HEK293 (cell line): Measurements from ENCODE around the gene RBFOX2.
A peak's percentile ranks its signal among the peaks of the same experiment; 100 is the strongest.

Experiments used
- CTCF ChIA-PET: fragments of 350-600 bp; formaldehyde crosslinking; extraction: SDS; loops from one replicate; lab custom pipeline; 2021; ENCODE audit warnings: antibody characterized with exemption; lab: Yijun Ruan, JAX
- POLR2A ChIA-PET: fragments of 300-600 bp; formaldehyde crosslinking; extraction: SDS; loops from one replicate; lab custom pipeline; 2020; ENCODE audit warnings: antibody characterized with exemption, inconsistent platforms; lab: Yijun Ruan, JAX
- H3K27ac ChIP-seq: fragments of 200-500 bp; sonication (Bioruptor generic); 2 replicates; pipeline ENCODE4 v1.5.1; 2014; ENCODE audit warnings: low read depth, low read length, control low read depth, inconsistent platforms; ENCODE audit errors: extremely low read depth
- H3K36me3 ChIP-seq, 2 experiments: fragments of 200-500 bp in 1 of 2; sonication (Bioruptor generic) in 1 of 2; 1 replicate in 1 of 2; 2 replicates in 1 of 2; pipeline ENCODE4 v1.5.1; 2014 to 2017; ENCODE audit warnings: inconsistent platforms in 2 of 2, low read length in 2 of 2; ENCODE audit not compliant: control insufficient read depth in 2 of 2, insufficient read depth in 1 of 2
- H3K4me1 ChIP-seq: fragments of 200-500 bp; sonication (Bioruptor generic); 2 replicates; pipeline ENCODE4 v1.5.1; 2014; ENCODE audit warnings: mild to moderate bottlenecking, low read length, inconsistent platforms; ENCODE audit not compliant: control insufficient read depth, insufficient read depth
- H3K4me3 ChIP-seq: 2 replicates; pipeline ENCODE4 v1.5.1; 2011; ENCODE audit warnings: low read depth, mild to moderate bottlenecking, control low read depth, low read length, moderate library complexity
- H3K9me3 ChIP-seq: fragments of 200-500 bp; sonication (Bioruptor generic); 2 replicates; pipeline ENCODE4 v1.5.1; 2014; ENCODE audit warnings: low read depth, low read length, inconsistent platforms; ENCODE audit not compliant: control insufficient read depth, insufficient read depth
- EGR2 ChIP-seq: fragments of 450-650 bp; formaldehyde crosslinking; IDR thresholded peaks from 2 replicates; pipeline ENCODE4 v1.5.1; 2016; ENCODE audit warnings: low read depth, missing biosample characterization, missing genetic modification characterization
- OSR2 ChIP-seq: fragments of 450-650 bp; formaldehyde crosslinking; IDR thresholded peaks from 2 replicates; pipeline ENCODE4 v1.5.1; 2016; ENCODE audit warnings: missing biosample characterization, missing genetic modification characterization
- OVOL3 ChIP-seq: fragments of 450-650 bp; formaldehyde crosslinking; IDR thresholded peaks from 2 replicates; pipeline ENCODE4 v1.5.1; 2016; ENCODE audit warnings: missing biosample characterization, missing genetic modification characterization
- WT1 ChIP-seq: fragments of 450-650 bp; formaldehyde crosslinking; IDR thresholded peaks from 2 replicates; pipeline ENCODE4 v1.5.1; 2016; ENCODE audit warnings: missing biosample characterization, missing genetic modification characterization
- ZFHX2 ChIP-seq: fragments of 450-650 bp; formaldehyde crosslinking; conservative IDR thresholded peaks from 2 replicates; pipeline ENCODE4 v1.5.1; 2016; ENCODE audit warnings: missing biosample characterization, missing genetic modification characterization
- ZNF114 ChIP-seq: fragments of 450-650 bp; formaldehyde crosslinking; IDR thresholded peaks from 2 replicates; pipeline ENCODE4 v1.5.0; 2017; ENCODE audit warnings: missing biosample characterization, missing genetic modification characterization
- ZNF184 ChIP-seq: fragments of 450-650 bp; IDR thresholded peaks from 2 replicates; pipeline ENCODE4 v1.5.1; 2018; ENCODE audit warnings: missing biosample characterization, mild to moderate bottlenecking, missing genetic modification characterization
- ZNF248 ChIP-seq: fragments of 450-650 bp; formaldehyde crosslinking; IDR thresholded peaks from 2 replicates; pipeline ENCODE4 v1.5.1; 2017; ENCODE audit warnings: missing biosample characterization, missing genetic modification characterization
- ZNF366 ChIP-seq: fragments of 450-650 bp; formaldehyde crosslinking; conservative IDR thresholded peaks from 2 replicates; pipeline ENCODE4 v1.5.1; 2016; ENCODE audit warnings: missing biosample characterization, missing genetic modification characterization
- ZNF549 ChIP-seq: fragments of 450-650 bp; IDR thresholded peaks from 2 replicates; pipeline ENCODE4 v1.5.1; 2018; ENCODE audit warnings: missing biosample characterization, missing genetic modification characterization, mild to moderate bottlenecking, inconsistent platforms, moderate library complexity
- ZNF571 ChIP-seq: fragments of 450-650 bp; formaldehyde crosslinking; IDR thresholded peaks from 2 replicates; pipeline ENCODE4 v1.5.0; 2017; ENCODE audit warnings: missing biosample characterization, missing genetic modification characterization
- ZNF585B ChIP-seq: fragments of 450-650 bp; formaldehyde crosslinking; IDR thresholded peaks from 2 replicates; pipeline ENCODE4 v1.5.1; 2016; ENCODE audit warnings: missing biosample characterization, missing genetic modification characterization
- ZNF785 ChIP-seq: fragments of 450-650 bp; formaldehyde crosslinking; IDR thresholded peaks from 2 replicates; pipeline ENCODE4 v1.5.1; 2016; ENCODE audit warnings: missing biosample characterization, missing genetic modification characterization
- ZNF830 ChIP-seq: fragments of 450-650 bp; IDR thresholded peaks from 2 replicates; pipeline ENCODE4 v1.5.0; 2018; ENCODE audit warnings: missing biosample characterization, missing genetic modification characterization, low read depth, mild to moderate bottlenecking, moderate library complexity
- TF ChIP-seq, protein P1 (sequence below): fragments of 450-650 bp; formaldehyde crosslinking; conservative IDR thresholded peaks from 2 replicates; pipeline ENCODE4 v1.5.1; 2016; ENCODE audit warnings: low read depth, missing biosample characterization, missing genetic modification characterization

The RBFOX2 gene

DNA sequence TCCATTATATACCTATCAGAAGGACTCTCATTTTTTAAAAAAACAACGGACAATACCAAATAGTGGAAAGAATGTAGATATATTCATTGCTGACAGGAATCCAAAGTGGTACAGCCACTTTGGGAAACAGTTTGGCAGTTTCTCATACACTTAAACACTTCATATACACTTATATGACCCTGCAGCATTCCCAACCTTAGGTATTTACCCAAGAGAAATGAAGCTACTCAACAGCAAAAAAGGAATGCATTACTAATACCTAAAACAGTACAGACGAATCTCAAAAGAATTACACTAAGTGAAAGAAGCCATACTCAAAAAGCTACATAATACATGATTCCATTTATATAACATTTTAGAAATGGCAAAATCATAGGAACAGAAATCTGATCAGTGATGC, 51.5 kb downstream of the RBFOX2 start (continued):
- TF ChIP-seq, protein P1, sequence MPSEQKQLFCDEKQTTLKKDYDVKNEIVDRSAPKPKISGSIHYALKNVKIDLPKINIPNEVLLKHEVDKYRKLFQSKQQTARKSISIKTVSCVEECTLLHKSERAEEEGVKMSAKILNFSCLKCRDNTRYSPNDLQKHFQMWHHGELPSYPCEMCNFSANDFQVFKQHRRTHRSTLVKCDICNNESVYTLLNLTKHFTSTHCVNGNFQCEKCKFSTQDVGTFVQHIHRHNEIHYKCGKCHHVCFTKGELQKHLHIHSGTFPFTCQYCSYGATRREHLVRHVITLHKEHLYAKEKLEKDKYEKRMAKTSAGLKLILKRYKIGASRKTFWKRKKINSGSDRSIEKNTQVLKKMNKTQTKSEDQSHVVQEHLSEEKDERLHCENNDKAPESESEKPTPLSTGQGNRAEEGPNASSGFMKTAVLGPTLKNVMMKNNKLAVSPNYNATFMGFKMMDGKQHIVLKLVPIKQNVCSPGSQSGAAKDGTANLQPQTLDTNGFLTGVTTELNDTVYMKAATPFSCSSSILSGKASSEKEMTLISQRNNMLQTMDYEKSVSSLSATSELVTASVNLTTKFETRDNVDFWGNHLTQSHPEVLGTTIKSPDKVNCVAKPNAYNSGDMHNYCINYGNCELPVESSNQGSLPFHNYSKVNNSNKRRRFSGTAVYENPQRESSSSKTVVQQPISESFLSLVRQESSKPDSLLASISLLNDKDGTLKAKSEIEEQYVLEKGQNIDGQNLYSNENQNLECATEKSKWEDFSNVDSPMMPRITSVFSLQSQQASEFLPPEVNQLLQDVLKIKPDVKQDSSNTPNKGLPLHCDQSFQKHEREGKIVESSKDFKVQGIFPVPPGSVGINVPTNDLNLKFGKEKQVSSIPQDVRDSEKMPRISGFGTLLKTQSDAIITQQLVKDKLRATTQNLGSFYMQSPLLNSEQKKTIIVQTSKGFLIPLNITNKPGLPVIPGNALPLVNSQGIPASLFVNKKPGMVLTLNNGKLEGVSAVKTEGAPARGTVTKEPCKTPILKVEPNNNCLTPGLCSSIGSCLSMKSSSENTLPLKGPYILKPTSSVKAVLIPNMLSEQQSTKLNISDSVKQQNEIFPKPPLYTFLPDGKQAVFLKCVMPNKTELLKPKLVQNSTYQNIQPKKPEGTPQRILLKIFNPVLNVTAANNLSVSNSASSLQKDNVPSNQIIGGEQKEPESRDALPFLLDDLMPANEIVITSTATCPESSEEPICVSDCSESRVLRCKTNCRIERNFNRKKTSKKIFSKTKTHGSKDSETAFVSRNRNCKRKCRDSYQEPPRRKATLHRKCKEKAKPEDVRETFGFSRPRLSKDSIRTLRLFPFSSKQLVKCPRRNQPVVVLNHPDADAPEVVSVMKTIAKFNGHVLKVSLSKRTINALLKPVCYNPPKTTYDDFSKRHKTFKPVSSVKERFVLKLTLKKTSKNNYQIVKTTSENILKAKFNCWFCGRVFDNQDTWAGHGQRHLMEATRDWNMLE (tag by site-specific recombination) = no peak
- TF ChIP-seq OSR2 (tag by site-specific recombination) (no peak), ZNF549 (tag by site-specific recombination) (no peak), ZNF184 (tag by site-specific recombination) (no peak), ZNF585B (tag by site-specific recombination) (no peak)

DNA sequence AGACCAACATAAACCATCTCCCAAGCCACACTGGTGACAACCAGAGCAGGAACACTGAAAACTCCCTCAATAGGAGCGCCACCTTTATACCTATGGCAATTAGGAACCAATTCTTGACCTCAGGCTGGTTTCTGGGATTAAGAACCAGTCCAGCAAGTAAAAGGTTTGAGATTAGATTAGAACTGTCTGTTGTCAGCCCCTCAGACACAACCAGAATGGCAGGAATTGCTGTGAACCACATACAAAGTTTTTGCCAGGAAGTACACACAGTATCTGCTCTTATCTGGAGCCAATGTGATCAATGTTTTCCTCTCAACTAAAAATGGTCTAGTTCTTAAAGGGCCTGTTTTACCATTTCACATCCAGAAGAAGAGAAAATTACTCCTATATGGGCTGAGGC, 55.2 kb downstream of the RBFOX2 start:
- no peak for TF ChIP-seq ZNF830 (tag by site-specific recombination)
- TF ChIP-seq ZNF571 (tag by site-specific recombination) = no peak
- TF ChIP-seq ZNF785 (tag by site-specific recombination) = no peak
- TF ChIP-seq WT1 (tag by site-specific recombination) = no peak
- TF ChIP-seq ZNF248 (tag by site-specific recombination) = no peak
- no peak for TF ChIP-seq OVOL3
- TF ChIP-seq ZNF366 (tag by site-specific recombination) = no peak
- peaks cover 30% of the 10 kb centered on the region for H3K4me1 ChIP-seq
- peaks cover 0 to 4% of the 10 kb centered on the region in 2 experiments; a peak in 1 of 3 replicates for H3K36me3 ChIP-seq
- ChIA-PET POLR2A (interaction anchor here (0.6 kb wide), 1 partner anchor 10 kb away, joined by 8 read pairs; no protein-coding TSS in a partner anchor), CTCF (interaction anchor here (0.8 to 1.2 kb wide), 2 partner anchors 11 to 93 kb away, joined by 3 read pairs; no protein-coding TSS in a partner anchor)
- no peaks in the 10 kb centered on the region for H3K9me3 ChIP-seq
- no peak overlapping the region for H3K27ac ChIP-seq
- H3K4me3 ChIP-seq = no peak overlapping the region

DNA sequence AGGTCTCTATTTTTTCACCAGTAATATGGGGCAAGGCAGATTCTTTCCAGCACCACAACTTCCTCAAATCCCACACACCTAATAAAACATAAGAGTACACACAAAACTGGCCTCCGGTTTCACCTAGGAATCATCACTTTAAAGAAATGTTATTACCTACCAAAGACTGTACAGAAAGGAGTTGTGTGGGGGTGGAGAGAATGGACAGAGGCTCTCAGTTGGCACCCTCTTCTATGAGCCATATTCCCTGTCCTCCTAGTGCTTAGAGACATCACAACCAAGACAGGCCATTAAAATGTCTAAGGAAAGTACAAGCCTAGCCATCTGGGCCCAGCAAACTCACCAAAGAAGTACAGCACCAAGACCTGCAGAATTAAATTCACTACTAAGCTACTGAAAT, 56.1 kb downstream of the RBFOX2 start:
- ChIA-PET CTCF (interaction anchor here (3.7 kb wide), 1 partner anchor 94 kb away, joined by 34 read pairs; no protein-coding TSS in a partner anchor), POLR2A (interaction anchor here (0.6 kb wide), 1 partner anchor 9 kb away, joined by 8 read pairs; no protein-coding TSS in a partner anchor)
- Histone ChIP-seq H3K4me1 (peaks cover 30% of the 10 kb centered on the region), H3K27ac (no peak overlapping the region), H3K9me3 (no peaks in the 10 kb centered on the region), H3K4me3 (no peak overlapping the region), H3K36me3 (peaks cover 0 to 4% of the 10 kb centered on the region in 2 experiments; a peak in 1 of 3 replicates)
- no peak for TF ChIP-seq ZNF114 (tag by site-specific recombination)
- 0 out of 2 replicates have a peak, but pooled peaks have one; percentile 38 for TF ChIP-seq EGR2
- TF ChIP-seq ZFHX2 (tag by site-specific recombination) = 0 out of 2 replicates have a peak, but pooled peaks have one; percentile 5
